ENCODE data around the gene CCNL1. TPM values are rescaled to one million over a fixed set of nuclear protein-coding genes. Genes with fewer than 3 reads are reported as not detected.

The CCNL1 gene
- total and polyA plus RNA-seq, 2 donors (not counting 3 experiments of a cell fraction or from before 2014, with no cell fraction given) = 119 to 137 TPM

GRCh38 chr3:157152438-157152837 is 7.5 kb downstream of the CCNL1 start:
- Histone ChIP-seq H3K4me3 (replicated peaks in 1 of 3; ENCODE audit: insufficient read depth in 1 of 3, low read depth in 1 of 3, low read length in 3 of 3) (no peak overlapping the region), H3K36me3 (ENCODE audit: control insufficient read depth in 2 of 2, extremely low read depth in 1 of 2, insufficient read depth in 2 of 2, low read length in 2 of 2) (peaks cover 27 to 68% of the 10 kb centered on the region in 2 experiments), H3K9me1 (replicated peaks; ENCODE audit: control insufficient read depth, extremely low read depth, insufficient read depth, low read length) (no peaks in the 10 kb centered on the region), H4K20me1 (replicated peaks; ENCODE audit: control insufficient read depth, extremely low read depth, insufficient read depth, low read length) (peaks cover 19% of the 10 kb centered on the region), H3K9ac (replicated peaks; ENCODE audit: extremely low read depth, insufficient read depth, low read length) (no peak overlapping the region), H3K27ac (ENCODE audit: insufficient read depth, low read depth, low read length) (no peak overlapping the region), H2AFZ (ENCODE audit: low read depth, low read length) (no peak overlapping the region), H3K79me2 (ENCODE audit: control insufficient read depth, insufficient read depth, low read length) (peaks cover 57% of the 10 kb centered on the region), H3K4me1 (ENCODE audit: control insufficient read depth, extremely low read depth, insufficient read depth, low read length) (peaks cover 26% of the 10 kb centered on the region), H3K9me3 (replicated peaks; ENCODE audit: control insufficient read depth, insufficient read depth, low read length) (no peaks in the 10 kb centered on the region), H3K27me3 (ENCODE audit: control insufficient read depth in 2 of 2, insufficient read depth in 2 of 2, low read length in 2 of 2) (no peaks in the 10 kb centered on the region), H3K4me2 (ENCODE audit: insufficient read depth, low read length) (no peak overlapping the region)
- DNase-seq (ENCODE audit: low read depth, low spot score) = no peak
- no TSS peak for BruUV-seq (replicated peaks)
- dilution Hi-C loops (cut with MboI; ENCODE audit: extremely low pct_ligation_motif_present, low sequenced_read_pairs) (no loop called here), intact Hi-C loops (cut with micrococcal nuclease) (no loop called here)
- ChIA-PET POLR2A (no interaction called here), CTCF (interaction anchor here (1.1 kb wide), 1 partner anchor 15 kb away, joined by 4 read pairs; no protein-coding TSS in a partner anchor)
- no peak for TF ChIP-seq MAX (IDR thresholded peaks at IDR 0.05; ENCODE audit: insufficient read depth, insufficient read length)
- TF ChIP-seq POLR2AphosphoS5 (IDR thresholded peaks at IDR 0.05; ENCODE audit: insufficient read depth, low read depth, low read length) = no peak
- no peak for TF ChIP-seq POLR2A (IDR thresholded peaks at IDR 0.05; ENCODE audit: low read depth, low read length)
- no peak for TF ChIP-seq JUN (IDR thresholded peaks at IDR 0.05; ENCODE audit: borderline replicate concordance, insufficient read depth, insufficient read length, low read depth)
- TF ChIP-seq EZH2 (IDR thresholded peaks at IDR 0.05; ENCODE audit: borderline replicate concordance, low read depth, low read length, severe bottlenecking) = no peak
- TF ChIP-seq FOS (IDR thresholded peaks at IDR 0.05; ENCODE audit: borderline replicate concordance, insufficient read depth, low read length) = no peak
- TF ChIP-seq CTCF (IDR thresholded peaks at IDR 0.05; ENCODE audit: extremely low read depth in 1 of 2, insufficient read depth in 1 of 2, low read depth in 1 of 2, low read length in 2 of 2) = no peak
- TF ChIP-seq GATA2 (IDR thresholded peaks at IDR 0.05; ENCODE audit: insufficient read depth, insufficient read length, low read depth, low read length) = no peak
- TF ChIP-seq MYC (IDR thresholded peaks at IDR 0.05; ENCODE audit: low read depth, low read length) = no peak
- FAIRE-seq = no peak

All from endothelial cell of umbilical vein (primary cell).